NCI-H446 (cell line): ENCODE results near the gene FOXF2.

Experiments used
- DNase-seq, 2 experiments: peaks; one replicate each; lab custom pipeline; 2025; lab: John Stamatoyannopoulos, UW

The FOXF2 gene

GRCh38 chr6:1378065-1379016 is 11.0 kb upstream of the FOXF2 start:
- DNase-seq: no peak

- no peak for DNase-seq
Observed at GRCh38 chr6:1379017-1379787, 10.2 kb upstream of the FOXF2 start.

- no peak for DNase-seq
Observed at GRCh38 chr6:1379788-1380147, 9.6 kb upstream of the FOXF2 start.

GRCh38 chr6:1380625-1381427 is 8.6 kb upstream of the FOXF2 start:
- DNase-seq: no peak

GRCh38 chr6:1381481-1382330 is 7.7 kb upstream of the FOXF2 start:
- peak in 1 of 2 experiments; percentile 43 for DNase-seq

GRCh38 chr6:1382331-1382882 is 7.0 kb upstream of the FOXF2 start:
- no peak for DNase-seq

- no peak for DNase-seq
Observed at GRCh38 chr6:1382883-1383728, 6.3 kb upstream of the FOXF2 start.

GRCh38 chr6:1383729-1384548 is 5.4 kb upstream of the FOXF2 start:
- DNase-seq: no peak

- DNase-seq: no peak
Observed at GRCh38 chr6:1384549-1385128, 4.7 kb upstream of the FOXF2 start.

- DNase-seq: no peak
Observed at GRCh38 chr6:1385129-1386037, 4.0 kb upstream of the FOXF2 start.

- DNase-seq: no peak
Observed at GRCh38 chr6:1386038-1386709, 3.2 kb upstream of the FOXF2 start.

GRCh38 chr6:1387538-1387875 is 1.9 kb upstream of the FOXF2 start:
- DNase-seq: no peak

GRCh38 chr6:1387876-1388629 is 1.3 kb upstream of the FOXF2 start:
- no peak for DNase-seq

GRCh38 chr6:1388630-1389368 is 577 bp upstream of the FOXF2 start:
- no peak for DNase-seq

GRCh38 chr6:1390133-1390945 is 963 bp downstream of the FOXF2 start:
- no peak for DNase-seq
